Kidney epithelial cell (primary cell): ENCODE data around the gene MZB1. TPM values are rescaled to one million over a fixed set of nuclear protein-coding genes. Genes with fewer than 3 reads are reported as not detected.
A peak's percentile ranks its signal among the peaks of the same experiment; 100 is the strongest.

ENCODE experiments used
- DNase-seq: peaks from one replicate; pipeline ENCODE4 v3.0.0-alpha.2; 2010; ENCODE audit warnings: low read depth
- H3K27me3 ChIP-seq: 2 replicates; pipeline ENCODE4 v1.6.0; 2011; ENCODE audit warnings: low read length; ENCODE audit not compliant: control insufficient read depth, insufficient read depth
- H3K36me3 ChIP-seq: 2 replicates; pipeline ENCODE4 v1.5.1; 2011; ENCODE audit warnings: low read length; ENCODE audit not compliant: control insufficient read depth, insufficient read depth
- H3K4me3 ChIP-seq: 2 replicates; pipeline ENCODE4 v1.5.1; 2011; ENCODE audit warnings: low read depth, mild to moderate bottlenecking, control low read depth, low read length
- total RNA-seq: library from RNA; depleted of rRNA; stranded (reverse); fragments of >200 nt; gene quantifications from 2 replicates; pipeline ENCODE4 v1.2.3, GENCODE V29; 2015
- TF ChIP-seq, protein P1 (sequence below): IDR thresholded peaks from 2 replicates; pipeline ENCODE4 v1.5.1; 2011; ENCODE audit warnings: mild to moderate bottlenecking, moderate library complexity, low read length, control low read depth, inconsistent platforms; ENCODE audit not compliant: insufficient read depth, poor library complexity, severe bottlenecking

The MZB1 gene
- total RNA-seq, 1 donor from 2014 or later, result not detected

DNA sequence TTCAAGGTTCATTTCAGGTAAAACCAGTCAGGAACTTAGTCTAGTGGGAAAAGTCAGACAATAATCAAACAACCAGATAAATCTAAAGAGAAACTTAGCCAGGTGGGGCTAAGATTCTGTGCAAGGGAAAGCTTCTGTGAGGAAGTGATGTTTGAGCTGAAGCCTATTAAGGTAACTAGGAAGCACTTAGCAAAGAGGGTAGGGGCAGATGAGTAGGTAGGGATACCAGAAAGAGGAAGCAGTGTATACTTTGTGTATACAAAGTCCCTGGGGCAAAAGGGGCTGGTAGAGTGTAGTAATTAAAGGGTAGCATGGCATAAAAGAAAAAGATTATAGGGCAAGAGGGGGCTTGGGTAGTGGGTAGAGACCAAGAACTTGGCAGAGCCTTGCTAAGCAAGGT is 17.8 kb upstream of the MZB1 start:
- TF ChIP-seq, protein P1, sequence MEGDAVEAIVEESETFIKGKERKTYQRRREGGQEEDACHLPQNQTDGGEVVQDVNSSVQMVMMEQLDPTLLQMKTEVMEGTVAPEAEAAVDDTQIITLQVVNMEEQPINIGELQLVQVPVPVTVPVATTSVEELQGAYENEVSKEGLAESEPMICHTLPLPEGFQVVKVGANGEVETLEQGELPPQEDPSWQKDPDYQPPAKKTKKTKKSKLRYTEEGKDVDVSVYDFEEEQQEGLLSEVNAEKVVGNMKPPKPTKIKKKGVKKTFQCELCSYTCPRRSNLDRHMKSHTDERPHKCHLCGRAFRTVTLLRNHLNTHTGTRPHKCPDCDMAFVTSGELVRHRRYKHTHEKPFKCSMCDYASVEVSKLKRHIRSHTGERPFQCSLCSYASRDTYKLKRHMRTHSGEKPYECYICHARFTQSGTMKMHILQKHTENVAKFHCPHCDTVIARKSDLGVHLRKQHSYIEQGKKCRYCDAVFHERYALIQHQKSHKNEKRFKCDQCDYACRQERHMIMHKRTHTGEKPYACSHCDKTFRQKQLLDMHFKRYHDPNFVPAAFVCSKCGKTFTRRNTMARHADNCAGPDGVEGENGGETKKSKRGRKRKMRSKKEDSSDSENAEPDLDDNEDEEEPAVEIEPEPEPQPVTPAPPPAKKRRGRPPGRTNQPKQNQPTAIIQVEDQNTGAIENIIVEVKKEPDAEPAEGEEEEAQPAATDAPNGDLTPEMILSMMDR, result no peak
- no peak overlapping the region for H3K4me3 ChIP-seq
- no peaks in the 10 kb centered on the region for H3K27me3 ChIP-seq
- DNase-seq, result no peak
- no peaks in the 10 kb centered on the region for H3K36me3 ChIP-seq

GRCh38 chr5:139406963-139407362 is 17.2 kb upstream of the MZB1 start:
- Histone ChIP-seq H3K27me3 (no peaks in the 10 kb centered on the region), H3K36me3 (no peaks in the 10 kb centered on the region), H3K4me3 (no peak overlapping the region)
- no peak for DNase-seq
- TF ChIP-seq, protein P1, result no peak

- Histone ChIP-seq H3K27me3 (no peaks in the 10 kb centered on the region), H3K4me3 (peak overlapping the region; percentile 15), H3K36me3 (peaks cover 2% of the 10 kb centered on the region)
- TF ChIP-seq, protein P1, result no peak
- DNase-seq, result no peak
Observed at GRCh38 chr5:139404484-139404840, 14.7 kb upstream of the MZB1 start.

DNA sequence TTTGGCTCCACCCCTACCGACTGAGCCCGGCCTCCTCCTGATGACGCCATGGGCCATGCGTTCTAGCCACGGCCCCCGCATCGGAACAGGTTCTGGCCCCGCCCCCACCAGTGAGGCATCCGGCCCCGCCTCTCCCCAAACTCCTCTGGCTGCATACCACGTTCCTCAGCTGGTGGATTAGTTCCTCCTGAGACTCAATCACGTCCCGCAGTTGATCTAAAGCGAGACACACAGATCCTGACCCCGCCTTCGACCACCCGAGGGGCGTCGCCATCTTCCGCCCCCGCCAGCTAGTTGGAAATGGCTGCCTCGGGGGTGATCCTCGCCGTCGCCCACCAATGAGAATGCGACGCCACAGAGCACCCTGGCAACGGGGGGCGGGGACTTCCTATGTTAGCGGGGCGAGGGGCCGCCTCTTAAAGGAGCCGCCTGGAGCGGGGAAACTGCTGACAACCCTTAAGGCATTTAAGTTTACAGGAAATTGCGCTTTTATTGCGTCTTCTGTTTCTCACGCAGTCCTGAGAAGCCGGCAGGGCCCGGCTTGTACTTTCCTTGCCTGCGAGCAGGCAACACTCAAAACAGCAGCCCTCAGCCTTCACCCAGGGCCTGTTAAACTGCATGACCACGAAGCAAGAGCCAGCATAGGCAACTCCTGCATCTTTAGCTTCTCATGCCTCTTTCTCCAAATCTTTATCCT is 14.2 kb upstream of the MZB1 start, which contains the start of gene SPATA24:
Gene SPATA24 (minus strand): TSS at position 303 of the 697 bp plus-strand sequence. CDS start 29 bp downstream, at position 274.
- Histone ChIP-seq H3K36me3 (peaks cover 2% of the 10 kb centered on the region), H3K27me3 (no peaks in the 10 kb centered on the region), H3K4me3 (peak within 1 kb of the TSS; percentile 61)
- peak; percentile 86 for DNase-seq
- TF ChIP-seq, protein P1, result no peak

- DNase-seq, result no peak
- no peaks in the 10 kb centered on the region for H3K27me3 ChIP-seq
- peak overlapping the region; percentile 61 for H3K4me3 ChIP-seq
- H3K36me3 ChIP-seq, result peaks cover 2% of the 10 kb centered on the region
- TF ChIP-seq, protein P1, result no peak
Observed at GRCh38 chr5:139403418-139403786, 13.7 kb upstream of the MZB1 start.
